DOHH2 (cell line): ENCODE results near the gene SLC25A27.
A peak's percentile ranks its signal among the peaks of the same experiment; 100 is the strongest.

Experiments used
- H3F3A ChIP-seq: fragments of 200-600 bp; sonication (generic), shearing (Covaris generic); 2 replicates; pipeline ENCODE4 v1.6.0; 2016; ENCODE audit warnings: antibody characterized with exemption, mild to moderate bottlenecking; ENCODE audit not compliant: control insufficient read depth, insufficient read depth
- H3K27ac ChIP-seq: fragments of 200-600 bp; sonication (generic); 2 replicates; pipeline ENCODE4 v1.5.1; 2014; ENCODE audit warnings: low read depth, mild to moderate bottlenecking, low read length, moderate library complexity
- H3K27me3 ChIP-seq: fragments of 200-600 bp; sonication (generic); 2 replicates; pipeline ENCODE4 v1.6.1; 2014; ENCODE audit warnings: mild to moderate bottlenecking, low read length, mixed read lengths; ENCODE audit not compliant: control insufficient read depth
- H3K36me3 ChIP-seq: fragments of 200-600 bp; sonication (generic); 2 replicates; pipeline ENCODE4 v1.6.1; 2014; ENCODE audit warnings: mild to moderate bottlenecking, low read length, moderate library complexity, mixed read lengths; ENCODE audit not compliant: control insufficient read depth
- H3K4me1 ChIP-seq: fragments of 200-600 bp; sonication (generic); 2 replicates; pipeline ENCODE4 v1.6.1; 2014; ENCODE audit warnings: mild to moderate bottlenecking, low read length, mixed read lengths; ENCODE audit not compliant: control insufficient read depth
- H3K4me2 ChIP-seq: fragments of 200-600 bp; sonication (generic); 2 replicates; pipeline ENCODE4 v1.6.0; 2014; ENCODE audit warnings: mild to moderate bottlenecking, low read length, moderate library complexity
- H3K4me3 ChIP-seq: fragments of 200-600 bp; sonication (generic); 2 replicates; pipeline ENCODE4 v1.5.1; 2014; ENCODE audit warnings: mild to moderate bottlenecking, low read length, mixed read lengths
- H3K79me2 ChIP-seq: fragments of 200-600 bp; sonication (generic); 2 replicates; pipeline ENCODE4 v1.6.1; 2014; ENCODE audit warnings: mild to moderate bottlenecking, low read length, mixed read lengths; ENCODE audit not compliant: control insufficient read depth
- H3K9me2 ChIP-seq: fragments of 200-600 bp; sonication (generic); replicated peaks from 2 replicates; pipeline ENCODE4 v1.6.1; 2014; ENCODE audit warnings: mild to moderate bottlenecking, low read length, mixed read lengths; ENCODE audit not compliant: control insufficient read depth
- H3K9me3 ChIP-seq: fragments of 200-600 bp; sonication (generic); 2 replicates; pipeline ENCODE4 v1.6.1; 2014; ENCODE audit warnings: antibody characterized with exemption, low read length, mixed read lengths; ENCODE audit not compliant: control insufficient read depth, insufficient read depth
- H4K20me1 ChIP-seq: fragments of 200-600 bp; sonication (generic); 2 replicates; pipeline ENCODE4 v1.6.0; 2014; ENCODE audit warnings: low read depth, mild to moderate bottlenecking, antibody characterized with exemption, low read length, moderate library complexity; ENCODE audit not compliant: control insufficient read depth, insufficient read depth
- EZH2phosphoT487 ChIP-seq: fragments of 200-600 bp; sonication (generic); IDR thresholded peaks from 2 replicates; pipeline ENCODE4 v1.6.1; 2017; ENCODE audit warnings: borderline replicate concordance, mild to moderate bottlenecking, antibody characterized with exemption, low read length, moderate library complexity, mixed read lengths
- TF ChIP-seq, protein P1 (sequence below): fragments of 200-600 bp; sonication (generic); IDR thresholded peaks from one replicate; pipeline ENCODE4 v1.5.1; 2014; ENCODE audit warnings: antibody characterized with exemption, mild to moderate bottlenecking, low read depth, low read length; ENCODE audit not compliant: poor library complexity, severe bottlenecking

Gene SLC25A27

DNA sequence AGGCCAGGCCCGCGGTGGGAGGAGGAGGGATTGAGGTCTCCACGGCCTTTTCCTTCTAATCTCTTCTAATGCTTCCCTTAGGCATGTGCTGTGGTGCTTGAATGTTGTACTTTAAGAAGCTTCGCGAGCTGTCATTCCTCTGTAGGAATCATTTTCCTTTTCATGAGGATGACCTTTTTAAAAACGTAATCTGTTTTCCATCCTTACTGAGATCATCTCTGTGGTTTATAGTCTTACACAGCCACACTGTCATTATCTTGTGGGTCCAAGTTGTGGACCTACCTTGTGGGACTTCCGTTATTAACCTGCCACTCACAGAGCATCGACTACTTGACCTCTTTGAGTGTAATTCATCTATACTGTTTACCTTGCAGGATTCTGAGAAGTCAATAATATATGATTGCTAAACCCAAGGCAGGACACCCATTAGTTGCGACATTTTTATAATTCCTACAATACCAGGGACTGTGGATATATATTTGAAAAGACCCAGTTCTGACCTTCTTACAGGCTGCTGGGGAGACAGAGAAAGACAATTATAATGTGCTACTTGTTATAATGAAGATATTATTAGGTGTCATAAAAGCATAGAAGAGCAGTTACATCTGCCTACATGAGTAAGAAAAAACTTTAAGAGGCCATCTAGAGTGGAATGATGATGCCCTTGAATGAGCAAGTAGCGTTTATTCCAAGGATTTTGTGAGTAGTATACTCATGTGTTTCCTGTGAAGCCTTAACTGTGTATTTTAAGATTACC is 842 bp downstream of the SLC25A27 start:
- Histone ChIP-seq H3K4me2 (peak overlapping the region; percentile 83), H4K20me1 (no peaks in the 10 kb centered on the region), H3K9me2 (no peaks in the 10 kb centered on the region), H3K4me1 (peaks cover 36% of the 10 kb centered on the region), H3K27me3 (no peaks in the 10 kb centered on the region), H3K79me2 (peaks cover 70% of the 10 kb centered on the region), H3K4me3 (peak overlapping the region; percentile 88), H3K36me3 (peaks cover 49% of the 10 kb centered on the region), H3K27ac (peak overlapping the region; percentile 24), H3F3A (peaks cover 3% of the 10 kb centered on the region), H3K9me3 (no peaks in the 10 kb centered on the region)
- TF ChIP-seq EZH2phosphoT487, result no peak

- H3K4me2 ChIP-seq, result peak overlapping the region; percentile 12
- TF ChIP-seq, protein P1, sequence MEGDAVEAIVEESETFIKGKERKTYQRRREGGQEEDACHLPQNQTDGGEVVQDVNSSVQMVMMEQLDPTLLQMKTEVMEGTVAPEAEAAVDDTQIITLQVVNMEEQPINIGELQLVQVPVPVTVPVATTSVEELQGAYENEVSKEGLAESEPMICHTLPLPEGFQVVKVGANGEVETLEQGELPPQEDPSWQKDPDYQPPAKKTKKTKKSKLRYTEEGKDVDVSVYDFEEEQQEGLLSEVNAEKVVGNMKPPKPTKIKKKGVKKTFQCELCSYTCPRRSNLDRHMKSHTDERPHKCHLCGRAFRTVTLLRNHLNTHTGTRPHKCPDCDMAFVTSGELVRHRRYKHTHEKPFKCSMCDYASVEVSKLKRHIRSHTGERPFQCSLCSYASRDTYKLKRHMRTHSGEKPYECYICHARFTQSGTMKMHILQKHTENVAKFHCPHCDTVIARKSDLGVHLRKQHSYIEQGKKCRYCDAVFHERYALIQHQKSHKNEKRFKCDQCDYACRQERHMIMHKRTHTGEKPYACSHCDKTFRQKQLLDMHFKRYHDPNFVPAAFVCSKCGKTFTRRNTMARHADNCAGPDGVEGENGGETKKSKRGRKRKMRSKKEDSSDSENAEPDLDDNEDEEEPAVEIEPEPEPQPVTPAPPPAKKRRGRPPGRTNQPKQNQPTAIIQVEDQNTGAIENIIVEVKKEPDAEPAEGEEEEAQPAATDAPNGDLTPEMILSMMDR, result peak; percentile 61
- no peak for TF ChIP-seq EZH2phosphoT487
- peaks cover 49% of the 10 kb centered on the region for H3K79me2 ChIP-seq
Measured at GRCh38 chr6:46655803-46656202, 3.0 kb downstream of the SLC25A27 start.

DNA sequence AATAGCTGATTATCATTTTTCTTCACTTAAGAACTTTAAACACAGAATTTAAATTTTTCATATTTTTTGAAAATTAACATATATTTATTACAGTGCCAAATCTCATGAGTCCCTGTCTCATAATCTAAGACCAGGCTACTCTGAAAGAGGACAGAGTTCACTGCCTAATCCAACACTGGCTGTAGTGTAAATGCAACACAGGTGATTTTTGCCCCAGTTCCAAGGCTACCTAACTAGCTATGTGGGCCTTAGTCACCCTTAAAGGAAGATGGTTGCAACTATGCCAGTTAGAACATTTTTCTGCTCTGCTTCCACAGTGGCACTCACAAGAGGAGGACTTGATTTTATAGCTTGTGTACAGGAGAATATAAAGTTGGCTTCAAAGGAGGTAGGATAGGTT is 4.9 kb downstream of the SLC25A27 start:
- TF ChIP-seq, protein P1, result no peak
- no peak for TF ChIP-seq EZH2phosphoT487
- peaks cover 48% of the 10 kb centered on the region for H3K36me3 ChIP-seq
- H3K27me3 ChIP-seq, result no peaks in the 10 kb centered on the region
- H3K79me2 ChIP-seq, result peaks cover 31% of the 10 kb centered on the region
- no peak overlapping the region for H3K4me3 ChIP-seq
- H4K20me1 ChIP-seq, result no peaks in the 10 kb centered on the region
- no peaks in the 10 kb centered on the region for H3K9me3 ChIP-seq
- H3K27ac ChIP-seq, result no peak overlapping the region
- no peaks in the 10 kb centered on the region; the same call in 1 of the 2 replicates for H3F3A ChIP-seq
- H3K4me2 ChIP-seq, result no peak overlapping the region
- peaks cover 20% of the 10 kb centered on the region for H3K4me1 ChIP-seq
- no peaks in the 10 kb centered on the region for H3K9me2 ChIP-seq

More at GRCh38 chr6:46655803-46656202, 3.0 kb downstream of the SLC25A27 start:
- Histone ChIP-seq H3K27me3 (no peaks in the 10 kb centered on the region), H4K20me1 (no peaks in the 10 kb centered on the region), H3K27ac (no peak overlapping the region), H3K9me2 (no peaks in the 10 kb centered on the region), H3K4me1 (peaks cover 20% of the 10 kb centered on the region), H3F3A (no peaks in the 10 kb centered on the region; the same call in 1 of the 2 replicates), H3K36me3 (peaks cover 36% of the 10 kb centered on the region), H3K9me3 (no peaks in the 10 kb centered on the region), H3K4me3 (no peak overlapping the region)

DNA sequence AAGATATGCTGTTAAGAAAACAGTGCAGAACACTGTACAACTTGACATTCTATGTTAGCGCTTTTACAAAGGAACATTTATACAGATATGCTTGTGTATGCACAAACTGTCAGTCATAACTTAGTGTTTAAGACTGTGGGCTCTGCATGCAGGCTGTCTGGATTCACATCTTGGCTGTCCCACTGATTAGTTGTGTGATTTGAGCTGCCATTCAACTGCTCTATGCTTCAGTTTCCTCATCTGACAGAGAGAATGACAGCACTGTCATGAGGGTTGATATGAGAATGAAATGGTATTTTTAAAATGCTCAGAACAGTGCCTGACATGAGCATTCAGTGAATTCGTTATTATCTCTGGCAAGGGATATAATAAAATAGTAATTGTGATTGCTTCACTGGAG is 8.7 kb downstream of the SLC25A27 start:
- peaks cover 57% of the 10 kb centered on the region for H3K36me3 ChIP-seq
- no peaks in the 10 kb centered on the region for H3K4me1 ChIP-seq
- no peaks in the 10 kb centered on the region; the same call in 1 of the 2 replicates for H3F3A ChIP-seq
- no peak overlapping the region for H3K27ac ChIP-seq
- H3K4me2 ChIP-seq, result no peak overlapping the region
- TF ChIP-seq, protein P1, result no peak
- no peak for TF ChIP-seq EZH2phosphoT487
- no peaks in the 10 kb centered on the region for H3K9me2 ChIP-seq
- H3K4me3 ChIP-seq, result no peak overlapping the region
- no peaks in the 10 kb centered on the region for H4K20me1 ChIP-seq
- H3K27me3 ChIP-seq, result no peaks in the 10 kb centered on the region
- H3K9me3 ChIP-seq, result no peaks in the 10 kb centered on the region
- no peaks in the 10 kb centered on the region for H3K79me2 ChIP-seq
